Activated T-helper 1 cell treated with Interleukin-2 at 50 U/mL for 16 hours (primary cell): Measurements from ENCODE around the gene KRT83.
"Not testable (repeated sequence)": the region's sequence is repeated elsewhere in the genome, so short reads cannot be mapped to it uniquely, and the experiment has no call there.

Experiments
- DNase-seq: peaks from one replicate; pipeline ENCODE4 v3.0.0-alpha.2; 2020; ENCODE audit warnings: low read depth

The KRT83 gene

GRCh38 chr12:52286857-52287785 lies 34.1 kb downstream of the KRT83 start:
- DNase-seq, result not testable (repeated sequence)

- DNase-seq, result no peak
Observed at GRCh38 chr12:52285851-52286530, 35.2 kb downstream of the KRT83 start.

GRCh38 chr12:52285172-52285745 lies 35.9 kb downstream of the KRT83 start:
- no peak for DNase-seq

- no peak for DNase-seq
Observed at GRCh38 chr12:52284562-52285171, 36.5 kb downstream of the KRT83 start.

- DNase-seq, result no peak
Observed at GRCh38 chr12:52280796-52281560, 40.2 kb downstream of the KRT83 start.

- DNase-seq, result no peak
Observed at GRCh38 chr12:52280319-52280795, 40.8 kb downstream of the KRT83 start.

GRCh38 chr12:52279422-52280318 lies 41.5 kb downstream of the KRT83 start:
- no peak for DNase-seq

GRCh38 chr12:52278575-52279421 lies 42.4 kb downstream of the KRT83 start:
- DNase-seq, result peak; percentile 47

- no peak for DNase-seq
Observed at GRCh38 chr12:52277486-52278245, 43.5 kb downstream of the KRT83 start.

- no peak for DNase-seq
Observed at GRCh38 chr12:52275686-52276085, 45.5 kb downstream of the KRT83 start.

- no peak for DNase-seq
Observed at GRCh38 chr12:52274521-52275120, 46.6 kb downstream of the KRT83 start, which contains the start of gene KRT86. Gene KRT86, plus strand, starts transcription at chr12:52274645. Its CDS starts 27,272 bp downstream, at chr12:52301917.

GRCh38 chr12:52271158-52271557 lies 50.0 kb downstream of the KRT83 start:
- no peak for DNase-seq

GRCh38 chr12:52270541-52271070 lies 50.6 kb downstream of the KRT83 start:
- no peak for DNase-seq

- DNase-seq, result no peak
Observed at GRCh38 chr12:52268212-52268611, 53.0 kb downstream of the KRT83 start.

GRCh38 chr12:52267699-52268098 lies 53.5 kb downstream of the KRT83 start:
- no peak for DNase-seq

GRCh38 chr12:52267266-52267665 lies 53.9 kb downstream of the KRT83 start:
- DNase-seq, result no peak

- DNase-seq, result no peak
Observed at GRCh38 chr12:52266514-52266913, 54.7 kb downstream of the KRT83 start.

GRCh38 chr12:52264435-52264825 lies 56.8 kb downstream of the KRT83 start:
- DNase-seq, result no peak
